Fibroblast of mammary gland (primary cell): Measurements from ENCODE around the gene MAPKBP1.

Source experiments
- DNase-seq: peaks from one replicate; pipeline ENCODE4 v3.0.0-alpha.2; 2010; ENCODE audit warnings: low read depth
- H3K4me3 ChIP-seq: 2 replicates; pipeline ENCODE4 v1.5.1; 2011; ENCODE audit warnings: low read depth, mild to moderate bottlenecking, low read length, moderate library complexity; ENCODE audit not compliant: control insufficient read depth
- TF ChIP-seq, protein P1 (sequence below): conservative IDR thresholded peaks from 2 replicates; pipeline ENCODE4 v1.5.1; 2011; ENCODE audit warnings: low read depth, low read length, inconsistent platforms; ENCODE audit not compliant: control insufficient read depth, insufficient read depth

Gene MAPKBP1

DNA sequence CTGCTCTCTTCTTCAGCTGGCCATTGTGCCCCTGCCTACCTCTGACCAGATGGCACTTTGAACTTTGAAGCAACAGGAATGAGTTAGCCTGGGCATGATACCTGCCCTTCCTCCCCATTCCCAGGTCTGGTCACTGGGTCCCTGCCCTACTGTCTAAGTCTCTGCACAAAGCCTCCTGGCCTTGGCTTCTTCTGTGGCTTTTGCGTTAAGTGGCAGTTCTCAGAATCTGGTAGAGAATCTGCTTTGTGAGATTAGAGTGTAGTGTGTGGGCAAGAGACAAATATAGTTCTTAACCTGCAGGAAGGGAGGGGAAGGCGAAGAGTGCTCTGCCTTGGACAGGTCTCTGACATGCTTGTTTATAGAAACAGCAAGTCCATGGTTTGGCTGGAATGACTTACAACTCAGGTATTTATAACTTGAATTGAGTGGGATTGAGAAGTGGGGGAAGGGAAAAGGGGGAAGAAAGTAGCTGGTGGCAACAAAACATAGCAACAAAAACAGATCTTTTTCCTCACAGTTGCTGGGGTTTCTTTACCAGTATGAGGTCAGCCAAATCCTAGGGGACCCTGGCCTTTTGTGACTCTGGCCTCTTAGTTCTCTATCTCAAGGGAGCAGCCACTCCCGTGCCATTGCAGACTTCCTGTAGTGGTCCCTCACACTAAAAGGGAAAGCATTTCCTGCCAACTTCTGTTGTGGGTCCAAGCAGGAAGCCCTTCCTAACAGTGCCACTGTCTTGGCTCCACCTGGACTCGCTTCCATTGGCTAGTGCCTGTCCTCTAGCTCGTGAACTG is 16.7 kb downstream of the MAPKBP1 start:
- TF ChIP-seq, protein P1, sequence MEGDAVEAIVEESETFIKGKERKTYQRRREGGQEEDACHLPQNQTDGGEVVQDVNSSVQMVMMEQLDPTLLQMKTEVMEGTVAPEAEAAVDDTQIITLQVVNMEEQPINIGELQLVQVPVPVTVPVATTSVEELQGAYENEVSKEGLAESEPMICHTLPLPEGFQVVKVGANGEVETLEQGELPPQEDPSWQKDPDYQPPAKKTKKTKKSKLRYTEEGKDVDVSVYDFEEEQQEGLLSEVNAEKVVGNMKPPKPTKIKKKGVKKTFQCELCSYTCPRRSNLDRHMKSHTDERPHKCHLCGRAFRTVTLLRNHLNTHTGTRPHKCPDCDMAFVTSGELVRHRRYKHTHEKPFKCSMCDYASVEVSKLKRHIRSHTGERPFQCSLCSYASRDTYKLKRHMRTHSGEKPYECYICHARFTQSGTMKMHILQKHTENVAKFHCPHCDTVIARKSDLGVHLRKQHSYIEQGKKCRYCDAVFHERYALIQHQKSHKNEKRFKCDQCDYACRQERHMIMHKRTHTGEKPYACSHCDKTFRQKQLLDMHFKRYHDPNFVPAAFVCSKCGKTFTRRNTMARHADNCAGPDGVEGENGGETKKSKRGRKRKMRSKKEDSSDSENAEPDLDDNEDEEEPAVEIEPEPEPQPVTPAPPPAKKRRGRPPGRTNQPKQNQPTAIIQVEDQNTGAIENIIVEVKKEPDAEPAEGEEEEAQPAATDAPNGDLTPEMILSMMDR: no peak
- no peak overlapping the region for H3K4me3 ChIP-seq
- peak; percentile 66 for DNase-seq

DNA sequence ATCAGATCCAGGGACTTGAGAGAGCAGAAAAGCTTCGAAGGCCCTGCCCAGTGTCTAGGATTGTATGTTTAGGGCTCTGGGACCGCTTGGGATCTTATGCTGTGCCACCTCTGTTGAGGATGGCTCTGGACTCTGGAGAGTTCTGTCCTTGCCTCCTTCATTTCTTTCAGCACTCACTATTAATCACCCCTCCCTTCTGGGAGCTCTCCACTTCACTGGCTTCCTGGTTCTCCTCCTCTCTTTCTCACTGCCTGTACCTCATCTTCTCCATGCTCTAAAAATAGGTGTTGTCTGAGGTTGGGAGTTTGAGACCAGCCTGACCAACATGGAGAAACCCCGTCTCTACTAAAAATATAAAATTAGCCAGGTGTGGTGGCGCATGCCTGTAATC is 17.3 kb downstream of the MAPKBP1 start:
- H3K4me3 ChIP-seq: no peak overlapping the region
- no peak for DNase-seq
- TF ChIP-seq, protein P1: no peak

- no peak for DNase-seq
- H3K4me3 ChIP-seq: no peak overlapping the region
These were observed 17.8 kb downstream of the MAPKBP1 start for GRCh38 chr15:41792000-41792637.

DNA sequence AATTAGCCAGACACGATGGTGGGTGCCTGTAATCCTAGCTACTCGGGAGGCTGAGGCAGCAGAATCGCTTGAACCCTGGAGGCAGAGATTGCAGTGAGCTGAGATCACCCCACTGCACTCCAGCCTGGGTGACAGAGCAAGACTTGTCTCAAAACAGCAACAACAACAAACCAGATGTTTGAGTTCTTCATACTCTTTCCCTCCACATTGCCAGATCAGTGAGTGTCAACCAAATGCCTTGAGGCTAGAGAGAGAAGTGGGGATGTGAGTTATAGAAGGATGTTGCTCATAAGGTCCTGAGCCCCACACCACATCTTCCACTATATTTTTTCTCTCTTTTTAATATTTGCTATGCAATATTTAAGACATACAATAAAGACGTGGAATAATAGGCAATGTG is 19.8 kb downstream of the MAPKBP1 start:
- H3K4me3 ChIP-seq: no peak overlapping the region
- TF ChIP-seq, protein P1: no peak
- peak; percentile 50 for DNase-seq

More at GRCh38 chr15:41792000-41792637, 17.8 kb downstream of the MAPKBP1 start:
- TF ChIP-seq, protein P1: no peak

- TF ChIP-seq, protein P1: no peak
- no peak overlapping the region for H3K4me3 ChIP-seq
- peak; percentile 89 for DNase-seq
These were observed 21.9 kb downstream of the MAPKBP1 start for GRCh38 chr15:41795996-41796856.

DNA sequence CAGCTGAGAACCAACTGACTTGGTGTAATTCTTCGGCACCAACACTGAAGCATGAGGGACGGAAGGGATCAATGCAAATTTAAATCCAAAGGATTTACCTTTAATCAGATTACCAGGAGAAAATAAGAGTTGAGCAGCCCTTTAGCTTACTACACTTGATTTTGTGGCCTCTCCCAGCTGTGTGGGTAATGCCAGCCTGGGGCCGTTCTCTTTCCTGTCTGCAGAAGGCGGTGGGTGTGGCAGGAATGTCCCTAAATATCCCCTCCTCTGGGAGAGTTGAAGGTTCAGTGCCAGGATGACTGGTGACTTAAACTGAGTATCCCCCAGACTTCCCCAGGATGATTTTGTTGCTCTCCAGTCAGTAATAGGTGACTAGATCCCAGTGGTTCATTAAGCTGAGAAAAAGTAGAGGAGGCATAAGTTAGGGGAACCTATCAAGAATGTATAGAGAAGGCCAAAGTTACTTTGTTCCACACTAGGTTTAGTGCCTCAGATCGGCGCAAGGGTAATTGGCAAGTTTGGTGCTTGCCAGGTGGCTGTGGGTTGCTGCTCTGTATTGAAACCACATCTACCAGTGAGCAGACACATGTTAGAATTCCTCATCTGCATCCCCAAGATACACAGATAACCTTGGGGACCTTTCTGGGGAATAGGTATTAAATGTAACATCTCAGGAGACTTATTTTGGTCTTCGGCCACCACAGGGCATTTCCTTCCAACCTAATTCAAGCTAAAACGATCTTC is 23.1 kb downstream of the MAPKBP1 start:
- TF ChIP-seq, protein P1: no peak
- no peak for DNase-seq
- H3K4me3 ChIP-seq: no peak overlapping the region
